ENCODE results near the gene UMODL1. TPM values are rescaled to one million over a fixed set of nuclear protein-coding genes. Genes with fewer than 3 reads are reported as not detected.

The UMODL1 gene
- total RNA-seq, 1 donor from 2014 or later, result not detected

DNA sequence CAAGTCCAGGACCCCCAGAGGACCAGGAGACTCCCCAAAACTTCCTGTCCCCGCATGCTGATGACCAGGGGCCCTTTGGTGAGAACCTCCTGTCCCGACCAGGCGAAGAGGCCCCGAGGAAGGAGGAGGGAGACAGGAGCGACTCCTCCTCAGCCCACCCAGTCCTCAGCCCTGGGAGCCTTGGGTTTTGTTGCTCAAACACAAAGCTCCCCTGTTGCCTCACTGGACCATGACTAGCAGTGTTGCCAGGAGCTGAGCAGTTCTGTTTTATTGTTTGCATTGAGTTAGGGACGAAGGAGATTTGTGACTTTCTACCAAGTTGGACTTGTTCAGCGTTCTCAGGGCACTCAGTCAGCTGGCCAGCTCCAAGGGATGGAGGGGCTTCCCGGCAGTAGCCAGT lies 10.0 kb downstream of the UMODL1 start:
- TF ChIP-seq, protein P1, sequence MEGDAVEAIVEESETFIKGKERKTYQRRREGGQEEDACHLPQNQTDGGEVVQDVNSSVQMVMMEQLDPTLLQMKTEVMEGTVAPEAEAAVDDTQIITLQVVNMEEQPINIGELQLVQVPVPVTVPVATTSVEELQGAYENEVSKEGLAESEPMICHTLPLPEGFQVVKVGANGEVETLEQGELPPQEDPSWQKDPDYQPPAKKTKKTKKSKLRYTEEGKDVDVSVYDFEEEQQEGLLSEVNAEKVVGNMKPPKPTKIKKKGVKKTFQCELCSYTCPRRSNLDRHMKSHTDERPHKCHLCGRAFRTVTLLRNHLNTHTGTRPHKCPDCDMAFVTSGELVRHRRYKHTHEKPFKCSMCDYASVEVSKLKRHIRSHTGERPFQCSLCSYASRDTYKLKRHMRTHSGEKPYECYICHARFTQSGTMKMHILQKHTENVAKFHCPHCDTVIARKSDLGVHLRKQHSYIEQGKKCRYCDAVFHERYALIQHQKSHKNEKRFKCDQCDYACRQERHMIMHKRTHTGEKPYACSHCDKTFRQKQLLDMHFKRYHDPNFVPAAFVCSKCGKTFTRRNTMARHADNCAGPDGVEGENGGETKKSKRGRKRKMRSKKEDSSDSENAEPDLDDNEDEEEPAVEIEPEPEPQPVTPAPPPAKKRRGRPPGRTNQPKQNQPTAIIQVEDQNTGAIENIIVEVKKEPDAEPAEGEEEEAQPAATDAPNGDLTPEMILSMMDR (IDR thresholded peaks at IDR 0.05; ENCODE audit: insufficient read depth, low read length, poor library complexity, severe bottlenecking), result no peak
- DNase-seq (ENCODE audit: low read depth), result no peak

DNA sequence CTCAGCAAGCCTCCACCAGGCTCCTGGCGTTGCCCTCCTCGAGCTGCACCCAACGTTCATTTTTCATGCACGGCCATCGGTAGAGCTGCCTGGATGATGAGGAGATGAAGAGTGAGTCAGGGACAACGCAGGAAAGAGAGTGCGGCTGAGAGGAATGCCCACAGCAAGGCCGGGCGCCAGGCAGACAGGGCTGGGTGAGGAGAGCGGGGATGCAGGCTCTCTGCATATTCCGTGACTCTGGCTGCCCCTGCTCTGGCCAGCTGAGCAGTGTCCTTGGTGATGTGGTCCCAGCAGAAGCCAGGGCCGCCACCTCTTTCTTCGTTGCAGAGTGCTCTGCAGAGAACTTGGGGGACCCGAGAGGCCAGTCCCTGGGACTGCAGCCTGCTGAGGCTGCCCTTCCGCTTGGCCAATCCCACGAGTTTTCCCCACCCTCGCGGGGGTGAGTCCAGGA lies 10.8 kb downstream of the UMODL1 start:
- H3K36me3 ChIP-seq (ENCODE audit: control insufficient read depth, insufficient read depth, low read length), result no peaks in the 10 kb centered on the region
- TF ChIP-seq, protein P1 (IDR thresholded peaks at IDR 0.05; ENCODE audit: insufficient read depth, low read length, poor library complexity, severe bottlenecking), result no peak
- no peak for DNase-seq (ENCODE audit: low read depth)
- peaks cover 19% of the 10 kb centered on the region for H3K27me3 ChIP-seq (ENCODE audit: control insufficient read depth, insufficient read depth, low read length)
- no peak overlapping the region for H3K4me3 ChIP-seq (ENCODE audit: low read depth, low read length)

More for the DNA sequence above, 10.0 kb downstream of the UMODL1 start:
- H3K27me3 ChIP-seq (ENCODE audit: control insufficient read depth, insufficient read depth, low read length), result peaks cover 19% of the 10 kb centered on the region
- no peaks in the 10 kb centered on the region for H3K36me3 ChIP-seq (ENCODE audit: control insufficient read depth, insufficient read depth, low read length)
- H3K4me3 ChIP-seq (ENCODE audit: low read depth, low read length), result no peak overlapping the region

DNA sequence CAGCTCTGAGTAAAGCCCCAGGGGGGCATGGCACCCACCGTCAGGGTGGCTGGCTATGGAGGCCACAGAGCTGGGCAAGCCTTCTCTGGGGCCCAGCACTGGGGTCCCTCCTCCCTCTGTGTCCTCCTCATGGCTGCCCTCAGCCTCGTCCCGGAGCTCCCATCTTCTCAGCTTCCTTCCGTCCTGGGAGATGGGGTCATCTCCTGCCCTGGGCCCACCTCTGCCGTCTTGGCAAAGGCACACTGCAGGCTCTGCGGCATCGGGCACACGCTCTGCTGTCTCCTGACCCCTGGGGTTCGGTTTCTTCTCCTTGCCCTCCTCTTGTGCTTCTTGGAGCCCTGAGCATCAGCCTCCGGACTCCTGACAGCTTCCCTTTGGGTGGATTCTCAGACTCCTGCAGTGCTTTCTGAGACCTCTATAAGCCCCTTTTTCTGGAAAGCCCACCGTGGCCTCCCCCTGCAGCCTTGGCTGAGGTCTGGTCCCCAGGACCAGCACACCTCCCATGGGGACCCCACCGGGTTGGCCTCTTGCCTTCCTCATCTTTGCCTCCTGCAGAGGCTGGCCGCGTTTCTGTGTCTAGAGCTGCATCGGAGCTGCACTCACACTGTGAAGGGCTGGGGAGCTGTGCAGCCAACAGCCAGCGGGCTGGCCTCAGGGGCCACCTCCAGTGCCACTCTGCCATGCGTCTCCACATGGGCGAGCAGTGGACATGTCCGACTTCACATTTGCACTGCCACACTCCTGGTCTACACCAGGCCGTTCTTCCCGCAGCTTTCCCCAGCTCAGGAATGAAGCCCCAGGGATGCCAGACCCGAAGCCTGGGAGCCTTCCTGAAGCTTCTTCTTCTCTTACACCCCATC lies 11.6 kb downstream of the UMODL1 start:
- no peaks in the 10 kb centered on the region for H3K36me3 ChIP-seq (ENCODE audit: control insufficient read depth, insufficient read depth, low read length)
- H3K4me3 ChIP-seq (ENCODE audit: low read depth, low read length), result no peak overlapping the region
- no peak for DNase-seq (ENCODE audit: low read depth)
- H3K27me3 ChIP-seq (ENCODE audit: control insufficient read depth, insufficient read depth, low read length), result peaks cover 19% of the 10 kb centered on the region
- TF ChIP-seq, protein P1 (IDR thresholded peaks at IDR 0.05; ENCODE audit: insufficient read depth, low read length, poor library complexity, severe bottlenecking), result no peak

DNA sequence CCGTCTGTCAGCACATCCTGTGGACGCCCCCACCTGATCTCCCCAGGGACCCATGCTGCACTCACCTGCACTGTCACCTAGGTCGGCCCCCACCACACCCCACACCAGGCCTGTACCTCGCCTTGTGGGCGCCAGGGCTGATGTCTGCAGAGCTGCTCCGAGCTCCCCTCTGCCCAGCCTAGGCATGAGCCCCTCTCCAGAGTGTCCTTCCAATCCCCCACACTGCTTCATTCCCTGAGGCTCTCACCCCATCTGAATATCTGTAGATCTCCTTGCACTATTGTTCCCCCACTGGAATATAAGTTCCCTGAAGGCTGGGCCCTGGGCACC lies 12.2 kb downstream of the UMODL1 start:
- TF ChIP-seq, protein P1 (IDR thresholded peaks at IDR 0.05; ENCODE audit: insufficient read depth, low read length, poor library complexity, severe bottlenecking), result no peak
- H3K36me3 ChIP-seq (ENCODE audit: control insufficient read depth, insufficient read depth, low read length), result no peaks in the 10 kb centered on the region
- H3K4me3 ChIP-seq (ENCODE audit: low read depth, low read length), result no peak overlapping the region
- DNase-seq (ENCODE audit: low read depth), result no peak
- peaks cover 19% of the 10 kb centered on the region for H3K27me3 ChIP-seq (ENCODE audit: control insufficient read depth, insufficient read depth, low read length)

DNA sequence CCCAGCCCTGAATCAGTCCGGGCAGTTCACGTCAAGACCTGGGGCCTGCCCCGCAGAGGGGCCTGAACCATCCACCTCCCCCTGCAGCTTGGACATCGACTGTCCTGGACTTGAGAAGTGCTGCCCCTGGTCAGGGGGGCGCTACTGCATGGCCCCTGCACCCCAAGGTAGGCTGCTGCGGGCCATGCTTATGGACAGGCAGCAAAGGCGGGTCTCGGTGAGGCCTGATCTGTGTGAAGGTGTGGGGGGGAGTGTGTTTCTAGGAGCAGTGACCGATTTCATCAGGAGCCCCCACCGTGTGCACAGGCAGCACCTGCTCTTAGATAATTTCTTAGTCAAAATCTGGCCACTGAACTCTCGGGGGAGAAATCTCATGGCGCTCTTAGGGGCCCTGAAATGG lies 13.0 kb downstream of the UMODL1 start:
- H3K4me3 ChIP-seq (ENCODE audit: low read depth, low read length), result no peak overlapping the region
- TF ChIP-seq, protein P1 (IDR thresholded peaks at IDR 0.05; ENCODE audit: insufficient read depth, low read length, poor library complexity, severe bottlenecking), result no peak
- no peak for DNase-seq (ENCODE audit: low read depth)
- H3K36me3 ChIP-seq (ENCODE audit: control insufficient read depth, insufficient read depth, low read length), result no peaks in the 10 kb centered on the region
- peaks cover 16% of the 10 kb centered on the region for H3K27me3 ChIP-seq (ENCODE audit: control insufficient read depth, insufficient read depth, low read length)
